Small intestine (tissue), 16 donors: ENCODE results near the gene PKP2. TPM values are rescaled to one million over a fixed set of nuclear protein-coding genes. Genes with fewer than 3 reads are reported as not detected.
A peak's percentile ranks its signal among the peaks of the same experiment; 100 is the strongest.

Experiments
- DNase-seq, 2 donors: peaks; one replicate each; pipeline versions ENCODE4 v3.0.0 to v3.0.0-alpha.2; 2013
- FAIRE-seq: peaks from 2 replicates; lab custom pipeline; 2012; peaks lifted over from hg19 to GRCh38; lab: Jason Lieb, UNC
- H3K27ac ChIP-seq, 3 donors: one replicate each; pipeline ENCODE4 v1.5.1; 2013; ENCODE audit warnings: low read length in 2 of 3, mild to moderate bottlenecking in 2 of 3, control low read depth in 1 of 3, inconsistent platforms in 1 of 3, low read depth in 1 of 3, moderate library complexity in 1 of 3
- H3K27me3 ChIP-seq, 3 donors: one replicate each; pipeline ENCODE4 v1.6.1; 2013; ENCODE audit warnings: low read length in 3 of 3, inconsistent platforms in 1 of 3; ENCODE audit not compliant: control insufficient read depth in 3 of 3, insufficient read depth in 3 of 3
- H3K36me3 ChIP-seq, 3 donors: one replicate each; pipeline ENCODE4 v1.6.1; 2013; ENCODE audit warnings: low read length in 3 of 3, inconsistent platforms in 1 of 3, low read depth in 1 of 3, mild to moderate bottlenecking in 1 of 3, moderate library complexity in 1 of 3; ENCODE audit not compliant: control insufficient read depth in 3 of 3, insufficient read depth in 2 of 3
- H3K4me1 ChIP-seq, 3 donors: one replicate each; pipeline ENCODE4 v1.6.1; 2013; ENCODE audit warnings: low read length in 2 of 3, inconsistent platforms in 1 of 3, low read depth in 1 of 3, mild to moderate bottlenecking in 1 of 3, moderate library complexity in 1 of 3; ENCODE audit not compliant: control insufficient read depth in 3 of 3, insufficient read depth in 2 of 3
- H3K4me3 ChIP-seq, 3 donors: one replicate each; pipeline ENCODE4 v1.5.1; 2013; ENCODE audit warnings: low read length in 3 of 3, control low read depth in 1 of 3, inconsistent platforms in 1 of 3, low read depth in 1 of 3, mild to moderate bottlenecking in 1 of 3, moderate library complexity in 1 of 3
- H3K9me3 ChIP-seq, 2 donors: one replicate each; pipeline ENCODE4 v1.6.1; 2013; ENCODE audit warnings: low read depth in 1 of 2, low read length in 1 of 2; ENCODE audit not compliant: control insufficient read depth in 2 of 2, insufficient read depth in 1 of 2
- WGBS, 3 donors: extraction: QIAGEN DNeasy Blood & Tissue Kit; methylation state at CpG; one replicate each; pipeline ENCODE4 v1.1.7; 2013; 5-methylcytosine and 5-hydroxymethylcytosine counted together
- long read RNA-seq, 10 donors: transcript quantifications; one replicate each; lab custom pipeline, GENCODE V29; 2026
- polyA plus RNA-seq, 4 donors: library from polyadenylated mRNA; stranded (reverse) in 3 of 4; unstranded in 1 of 4; fragments of 200-250 nt in 3 of 4; fragments of 120-200 nt in 1 of 4; gene quantifications; one replicate each; pipeline versions ENCODE4 v1.2.1 to v1.2.3, GENCODE V29; 2013
- donor health status: healthy with polysubstance abuse.
- donor health status: control.
- donor health status: control.
- donor health status: Bipolar disorder and iron deficiency.
- donor health status: healthy.

Gene PKP2
- polyA plus RNA-seq: 10 to 100 TPM; 12.7 to 34.7 (median 22.8) TPM
- long read RNA-seq, donor 1, full-length matches to known transcripts: 10 of 28 reads
- long read RNA-seq, donor 1, partial matches to known transcripts: 18 of 28 reads
- long read RNA-seq, donor 1, other reads (novel, unspliced or antisense): 0 of 28 reads
- long read RNA-seq, donor 2, full-length matches to known transcripts: 4 of 11 reads
- long read RNA-seq, donor 2, partial matches to known transcripts: 7 of 11 reads
- long read RNA-seq, donor 2, other reads (novel, unspliced or antisense): 0 of 11 reads
- long read RNA-seq, donor 3, full-length matches to known transcripts: 3 of 11 reads
- long read RNA-seq, donor 3, partial matches to known transcripts: 8 of 11 reads
- long read RNA-seq, donor 3, other reads (novel, unspliced or antisense): 0 of 11 reads
- long read RNA-seq, donor 4: 0 reads
- long read RNA-seq, donor 5: 0 reads
- long read RNA-seq, donor 6, full-length matches to known transcripts: 8 of 8 reads
- long read RNA-seq, donor 6, partial matches to known transcripts: 0 of 8 reads
- long read RNA-seq, donor 6, other reads (novel, unspliced or antisense): 0 of 8 reads
- long read RNA-seq, donor 7: 0 reads
- long read RNA-seq, donor 8: 0 reads
- long read RNA-seq, donor 9, full-length matches to known transcripts: 2 of 2 reads
- long read RNA-seq, donor 9, partial matches to known transcripts: 0 of 2 reads
- long read RNA-seq, donor 9, other reads (novel, unspliced or antisense): 0 of 2 reads
- long read RNA-seq, donor 10, full-length matches to known transcripts: 14 of 22 reads
- long read RNA-seq, donor 10, partial matches to known transcripts: 8 of 22 reads
- long read RNA-seq, donor 10, other reads (novel, unspliced or antisense): 0 of 22 reads

- peak within 1 kb of the TSS; percentile 86 to 97 (median 97) for H3K27ac ChIP-seq
- peak; percentile 92 to 95 for DNase-seq
- H3K27me3 ChIP-seq: peaks cover 0 to 5% (median 0%) of the 10 kb centered on the region in 3 donors
- H3K36me3 ChIP-seq: no peaks in the 10 kb centered on the region
- 1 to 2% (median 1%) methylated on average over 53 to 94 of the region's 94 CpGs for WGBS, 3 donors
- H3K4me3 ChIP-seq: peak within 1 kb of the TSS; percentile 76 to 84 (median 76)
- no peak for FAIRE-seq
- no peaks in the 10 kb centered on the region for H3K9me3 ChIP-seq
- peaks cover 2 to 36% (median 5%) of the 10 kb centered on the region in 3 donors for H3K4me1 ChIP-seq
Measured at GRCh38 chr12:32896432-32897280, at the start of gene PKP2. Gene PKP2, minus strand, starts transcription at chr12:32896777. Its CDS starts 46 bp downstream, at chr12:32896731.

- Histone ChIP-seq H3K4me3 (no peak overlapping the region), H3K36me3 (no peaks in the 10 kb centered on the region), H3K4me1 (no peaks in the 10 kb centered on the region), H3K27me3 (no peaks in the 10 kb centered on the region), H3K9me3 (no peaks in the 10 kb centered on the region), H3K27ac (no peak overlapping the region)
- no peak for DNase-seq
- FAIRE-seq: no peak
- WGBS, 3 donors: 82 to 84% (median 82%) methylated on average over 6 of the region's 6 CpGs
Measured at GRCh38 chr12:32944195-32944594, 47.6 kb upstream of the PKP2 start.

DNA sequence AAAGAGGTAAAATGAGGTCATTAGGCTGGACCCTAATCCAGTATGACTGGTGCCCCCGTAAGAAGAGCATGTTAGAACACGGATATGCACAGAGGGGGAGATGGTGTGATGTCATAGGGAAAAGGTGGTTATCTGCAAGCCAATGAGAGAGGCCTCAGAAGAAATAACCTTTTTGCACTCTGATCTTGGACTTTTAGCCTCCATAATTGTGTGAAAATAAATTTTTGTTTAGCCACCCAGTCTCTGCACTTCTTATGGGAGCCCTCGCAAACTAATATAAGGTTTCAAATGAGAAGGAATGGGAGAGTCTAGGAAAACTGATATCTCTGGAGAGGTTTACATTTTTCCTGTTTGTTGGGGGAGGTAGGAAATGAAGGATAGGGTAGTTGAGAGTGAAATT, 43.2 kb upstream of the PKP2 start:
- 60 to 65% (median 62%) methylated on average over 3 of the region's 3 CpGs for WGBS, 3 donors
- H3K4me1 ChIP-seq: no peaks in the 10 kb centered on the region
- H3K4me3 ChIP-seq: no peak overlapping the region
- H3K27me3 ChIP-seq: no peaks in the 10 kb centered on the region
- H3K27ac ChIP-seq: no peak overlapping the region
- DNase-seq: no peak
- H3K36me3 ChIP-seq: no peaks in the 10 kb centered on the region
- no peak for FAIRE-seq
- H3K9me3 ChIP-seq: no peaks in the 10 kb centered on the region

DNA sequence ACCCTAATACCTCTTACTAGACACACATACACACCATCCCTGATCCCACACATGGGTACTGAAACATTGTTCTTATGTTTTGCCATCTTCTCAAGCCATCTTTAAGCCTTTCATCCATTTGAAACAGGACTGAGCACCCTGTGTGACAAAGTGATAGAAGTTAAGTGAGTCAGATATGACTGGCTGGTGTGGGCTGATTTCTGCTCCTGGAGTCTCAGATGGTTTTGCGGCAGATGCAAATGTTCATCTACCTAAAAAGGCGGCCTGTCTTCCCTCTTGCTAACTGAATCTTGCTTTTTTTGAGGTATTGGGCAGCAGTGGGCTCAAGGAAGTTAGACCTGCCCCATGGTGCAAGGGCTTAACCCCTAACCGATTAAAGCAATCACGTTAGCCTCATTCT, 30.4 kb upstream of the PKP2 start:
- no peak for FAIRE-seq
- H3K27me3 ChIP-seq: peaks cover 0 to 2% (median 0%) of the 10 kb centered on the region in 3 donors
- H3K9me3 ChIP-seq: no peaks in the 10 kb centered on the region
- WGBS, 3 donors: 93 to 96% (median 96%) methylated on average over 4 of the region's 4 CpGs
- no peaks in the 10 kb centered on the region for H3K36me3 ChIP-seq
- H3K27ac ChIP-seq: no peak overlapping the region
- H3K4me1 ChIP-seq: no peaks in the 10 kb centered on the region
- DNase-seq: no peak
- no peak overlapping the region for H3K4me3 ChIP-seq

DNA sequence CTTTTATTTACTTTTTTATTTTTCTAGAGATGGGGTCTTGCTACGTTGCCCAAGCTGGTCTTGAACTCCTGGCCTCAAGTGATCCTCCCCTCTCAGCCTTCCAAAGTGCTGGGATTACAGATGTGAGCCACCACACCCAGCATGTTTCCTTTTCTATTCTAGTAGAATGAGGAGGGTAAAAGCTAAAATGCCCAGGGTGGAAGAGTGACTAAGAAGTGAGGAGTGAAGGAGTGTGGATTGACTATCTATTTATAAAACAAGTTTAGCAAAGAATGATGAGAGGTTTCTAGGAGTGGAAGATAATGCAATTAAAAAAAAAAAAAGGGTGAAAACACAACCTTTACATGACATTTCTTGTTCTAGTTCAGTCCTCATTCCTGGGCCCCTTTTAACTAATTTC, 29.8 kb upstream of the PKP2 start:
- FAIRE-seq (no peak), DNase-seq (no peak)
- WGBS, 3 donors: 32 to 96% (median 83%) methylated on average over 1 of the region's 1 CpG
- H3K27me3 ChIP-seq: peaks cover 0 to 2% (median 0%) of the 10 kb centered on the region in 3 donors
- no peaks in the 10 kb centered on the region for H3K4me1 ChIP-seq
- H3K27ac ChIP-seq: no peak overlapping the region
- H3K9me3 ChIP-seq: no peaks in the 10 kb centered on the region
- H3K4me3 ChIP-seq: no peak overlapping the region
- H3K36me3 ChIP-seq: no peaks in the 10 kb centered on the region

GRCh38 chr12:32922546-32923297, 26.1 kb upstream of the PKP2 start:
- no peak for DNase-seq
- FAIRE-seq: no peak
- WGBS, 3 donors: 73 to 84% (median 78%) methylated on average over 8 of the region's 8 CpGs

GRCh38 chr12:32921397-32921796, 24.8 kb upstream of the PKP2 start:
- WGBS, 3 donors: 47 to 71% (median 63%) methylated on average over 2 of the region's 2 CpGs
- Histone ChIP-seq H3K36me3 (no peaks in the 10 kb centered on the region), H3K9me3 (no peaks in the 10 kb centered on the region), H3K4me1 (no peaks in the 10 kb centered on the region), H3K27me3 (peaks cover 0 to 2% (median 0%) of the 10 kb centered on the region in 3 donors), H3K27ac (no peak overlapping the region), H3K4me3 (no peak overlapping the region)
- no peak for FAIRE-seq
- no peak for DNase-seq

More at GRCh38 chr12:32922546-32923297, 26.1 kb upstream of the PKP2 start:
- no peak overlapping the region for H3K27ac ChIP-seq
- H3K36me3 ChIP-seq: no peaks in the 10 kb centered on the region
- H3K4me3 ChIP-seq: no peak overlapping the region
- peaks cover 0 to 2% (median 0%) of the 10 kb centered on the region in 3 donors for H3K27me3 ChIP-seq
- H3K4me1 ChIP-seq: no peaks in the 10 kb centered on the region
- H3K9me3 ChIP-seq: no peaks in the 10 kb centered on the region
